ENCODE measurements around the gene PPIP5K1. TPM values are rescaled to one million over a fixed set of nuclear protein-coding genes. Genes with fewer than 3 reads are reported as not detected.

PPIP5K1 gene
- total and polyA plus RNA-seq, 9 of the 15 experiments (the other 6 are each of a cell fraction or from before 2014, with no cell fraction given), result 2.5 to 74.6 (median 35.1) TPM

- no peak for TF ChIP-seq MGA (IDR thresholded peaks at IDR 0.05)
- TF ChIP-seq ERF (CRISPR knock-in tag; IDR thresholded peaks at IDR 0.05), result no peak
- TF ChIP-seq ZNF395 (CRISPR knock-in tag; IDR thresholded peaks at IDR 0.05), result no peak; the same call in 1 of the 2 replicates
- no peak for TF ChIP-seq HDAC8 (tag; IDR thresholded peaks at IDR 0.05)
- no peak for TF ChIP-seq ZNF707 (CRISPR knock-in tag; conservative IDR thresholded peaks at IDR 0.05)
- TF ChIP-seq MYBL2 (IDR thresholded peaks at IDR 0.05; ENCODE audit: low read depth), result no peak
- no peak for TF ChIP-seq MYBL2 (CRISPR knock-in tag; IDR thresholded peaks at IDR 0.05; ENCODE audit: borderline replicate concordance)
- no peak for TF ChIP-seq ZNF780A (CRISPR knock-in tag; IDR thresholded peaks at IDR 0.05)
- no peak for TF ChIP-seq USF1 (CRISPR knock-in tag; IDR thresholded peaks at IDR 0.05)
- no peak for TF ChIP-seq U2AF1 (optimal IDR thresholded peaks at IDR 0.05; ENCODE audit: low read depth, low read length)
- no peak for TF ChIP-seq ZNF696 (CRISPR knock-in tag; conservative IDR thresholded peaks at IDR 0.05)
- no peak for TF ChIP-seq SIX5 (IDR thresholded peaks at IDR 0.05; ENCODE audit: borderline replicate concordance in 1 of 2, insufficient read depth in 1 of 2, low read depth in 1 of 2, low read length in 2 of 2)
- TF ChIP-seq PHB (CRISPR knock-in tag; IDR thresholded peaks at IDR 0.05), result no peak
- no peak for TF ChIP-seq E2F3 (CRISPR knock-in tag; IDR thresholded peaks at IDR 0.05)
- no peak for TF ChIP-seq SAP30 (IDR thresholded peaks at IDR 0.05; ENCODE audit: borderline replicate concordance, insufficient read depth, low read depth, low read length, poor library complexity, severe bottlenecking)
Observed at GRCh38 chr15:43509660-43510199, 80.3 kb downstream of the PPIP5K1 start (continued).

All from K562 (cell line).